Panc1 (cell line): ENCODE results near the gene VPS45.

Experiments used
- CTCF ChIP-seq: fragments of 450-650 bp; IDR thresholded peaks from 2 replicates; pipeline ENCODE4 v1.5.1; 2017; ENCODE audit warnings: mild to moderate bottlenecking
- POLR2AphosphoS5 ChIP-seq: IDR thresholded peaks from 2 replicates; pipeline ENCODE4 v1.6.1; 2012; ENCODE audit warnings: mild to moderate bottlenecking, low read depth, low read length, moderate library complexity
- REST ChIP-seq, 2 experiments: IDR thresholded peaks; 2 replicates each; pipeline ENCODE4 v1.6.1; 2011 to 2012; ENCODE audit warnings: low read depth in 2 of 2, control low read depth in 1 of 2, low read length in 1 of 2, mild to moderate bottlenecking in 1 of 2, moderate library complexity in 1 of 2; ENCODE audit not compliant: insufficient read depth in 1 of 2
- TCF7L2 ChIP-seq: IDR thresholded peaks from 2 replicates; pipeline ENCODE4 v1.6.1; 2011; ENCODE audit warnings: mild to moderate bottlenecking, low read depth, low read length, inconsistent platforms

- TF ChIP-seq CTCF: no peak
- no peak for TF ChIP-seq POLR2AphosphoS5
- no peak for TF ChIP-seq TCF7L2
- no peak for TF ChIP-seq REST (IDR thresholded peaks at IDR 0.05; ENCODE audit: insufficient read depth in 1 of 2, low read depth in 2 of 2, low read length in 1 of 2)
These were observed 8.5 kb downstream of the VPS45 start for GRCh38 chr1:150076066-150076465.
